Effector memory CD4-positive, alpha-beta T cell (primary cell): ENCODE data around the gene METTL25.

Source experiments
- DNase-seq, 3 donors: peaks; one replicate each; pipeline ENCODE4 v3.0.0-alpha.2; 2020
- H3K27ac ChIP-seq: 2 replicates; pipeline ENCODE4 v1.7.0; 2013; ENCODE audit warnings: mild to moderate bottlenecking, low read length, moderate library complexity; ENCODE audit not compliant: insufficient read depth, poor library complexity, severe bottlenecking
- H3K27me3 ChIP-seq: replicated peaks from 2 replicates; pipeline ENCODE4 v1.7.0; 2013; ENCODE audit warnings: mild to moderate bottlenecking, low read length; ENCODE audit not compliant: insufficient read depth, control insufficient read depth, poor library complexity, severe bottlenecking
- H3K36me3 ChIP-seq: 2 replicates; pipeline ENCODE4 v1.7.0; 2013; ENCODE audit warnings: mild to moderate bottlenecking, low read length, moderate library complexity; ENCODE audit not compliant: control insufficient read depth, insufficient read depth
- H3K4me1 ChIP-seq: 2 replicates; pipeline ENCODE4 v1.7.0; 2013; ENCODE audit warnings: low read length, mild to moderate bottlenecking; ENCODE audit not compliant: control insufficient read depth, insufficient read depth, poor library complexity, severe bottlenecking
- H3K4me3 ChIP-seq: 2 replicates; pipeline ENCODE4 v1.7.0; 2013; ENCODE audit warnings: low read length, low read depth, mild to moderate bottlenecking; ENCODE audit not compliant: insufficient read depth, poor library complexity, severe bottlenecking
- H3K9me3 ChIP-seq: 2 replicates; pipeline ENCODE4 v1.7.0; 2013; ENCODE audit warnings: mild to moderate bottlenecking, low read length, moderate library complexity; ENCODE audit not compliant: control insufficient read depth
- total RNA-seq, 3 donors: gene quantifications; one replicate each; lab custom pipeline; 2026; lab: John Stamatoyannopoulos, UW

The METTL25 gene
- total RNA-seq: 13.9 to 20.6 (median 17.8) reads per million in 3 donors

GRCh38 chr12:82358200-82359114 lies at the start of gene METTL25, which contains the start of gene CCDC59:
Gene METTL25 (plus strand): TSS chr12:82358529. CDS start chr12:82358566, 37 bp downstream.
Gene CCDC59 (minus strand): TSS chr12:82358387. CDS start chr12:82358376, 11 bp downstream.
- DNase-seq: peak; percentile 93 to 95 (median 95)
- Histone ChIP-seq H3K4me1 (peaks cover 19% of the 10 kb centered on the region), H3K4me3 (peak within 1 kb of the TSS; percentile 80), H3K27ac (peak within 1 kb of the TSS; percentile 93), H3K27me3 (no peaks in the 10 kb centered on the region), H3K9me3 (no peaks in the 10 kb centered on the region), H3K36me3 (peaks cover 25% of the 10 kb centered on the region)

GRCh38 chr12:82314406-82314892 lies 43.9 kb upstream of the METTL25 start:
- no peak overlapping the region for H3K4me3 ChIP-seq
- DNase-seq: no peak
- H3K4me1 ChIP-seq: no peaks in the 10 kb centered on the region
- H3K9me3 ChIP-seq: no peaks in the 10 kb centered on the region
- no peaks in the 10 kb centered on the region for H3K27me3 ChIP-seq
- H3K27ac ChIP-seq: no peak overlapping the region
- no peaks in the 10 kb centered on the region for H3K36me3 ChIP-seq

- H3K27ac ChIP-seq: no peak overlapping the region
- H3K4me1 ChIP-seq: no peaks in the 10 kb centered on the region
These were observed 39.1 kb upstream of the METTL25 start for GRCh38 chr12:82319276-82319675.

GRCh38 chr12:82325540-82326336 lies 32.6 kb upstream of the METTL25 start:
- H3K9me3 ChIP-seq: no peaks in the 10 kb centered on the region
- DNase-seq: no peak
- no peak overlapping the region for H3K4me3 ChIP-seq
- no peaks in the 10 kb centered on the region for H3K4me1 ChIP-seq
- H3K27me3 ChIP-seq: no peaks in the 10 kb centered on the region
- no peak overlapping the region for H3K27ac ChIP-seq
- no peaks in the 10 kb centered on the region for H3K36me3 ChIP-seq

More at GRCh38 chr12:82319276-82319675, 39.1 kb upstream of the METTL25 start:
- Histone ChIP-seq H3K36me3 (no peaks in the 10 kb centered on the region), H3K9me3 (no peaks in the 10 kb centered on the region), H3K27me3 (no peaks in the 10 kb centered on the region), H3K4me3 (no peak overlapping the region)
- DNase-seq: no peak

GRCh38 chr12:82326905-82327503 lies 31.3 kb upstream of the METTL25 start:
- Histone ChIP-seq H3K36me3 (no peaks in the 10 kb centered on the region), H3K27ac (no peak overlapping the region), H3K9me3 (no peaks in the 10 kb centered on the region), H3K4me3 (no peak overlapping the region), H3K27me3 (no peaks in the 10 kb centered on the region), H3K4me1 (no peaks in the 10 kb centered on the region)
- DNase-seq: no peak

- Histone ChIP-seq H3K4me3 (no peak overlapping the region), H3K4me1 (no peaks in the 10 kb centered on the region), H3K27me3 (no peaks in the 10 kb centered on the region), H3K27ac (no peak overlapping the region), H3K9me3 (no peaks in the 10 kb centered on the region), H3K36me3 (no peaks in the 10 kb centered on the region)
- DNase-seq: no peak
These were observed 30.5 kb upstream of the METTL25 start for GRCh38 chr12:82327861-82328260.

- H3K4me1 ChIP-seq: no peaks in the 10 kb centered on the region
- H3K9me3 ChIP-seq: no peaks in the 10 kb centered on the region
- H3K27ac ChIP-seq: no peak overlapping the region
- H3K36me3 ChIP-seq: no peaks in the 10 kb centered on the region
- DNase-seq: no peak
- H3K4me3 ChIP-seq: no peak overlapping the region
- no peaks in the 10 kb centered on the region for H3K27me3 ChIP-seq
These were observed 28.8 kb upstream of the METTL25 start for GRCh38 chr12:82329508-82329907.

GRCh38 chr12:82350161-82350560 lies 8.2 kb upstream of the METTL25 start:
- H3K4me3 ChIP-seq: no peak overlapping the region
- H3K4me1 ChIP-seq: no peaks in the 10 kb centered on the region
- no peaks in the 10 kb centered on the region for H3K27me3 ChIP-seq
- no peak overlapping the region for H3K27ac ChIP-seq
- DNase-seq: no peak
- no peaks in the 10 kb centered on the region for H3K9me3 ChIP-seq
- H3K36me3 ChIP-seq: peaks cover 24% of the 10 kb centered on the region

- H3K36me3 ChIP-seq: peaks cover 36% of the 10 kb centered on the region
- no peak for DNase-seq
These were observed 6.9 kb upstream of the METTL25 start for GRCh38 chr12:82351390-82351789.

More at GRCh38 chr12:82351390-82351789, 6.9 kb upstream of the METTL25 start:
- H3K9me3 ChIP-seq: no peaks in the 10 kb centered on the region
- no peak overlapping the region for H3K4me3 ChIP-seq
- H3K27me3 ChIP-seq: no peaks in the 10 kb centered on the region
- H3K27ac ChIP-seq: no peak overlapping the region
- no peaks in the 10 kb centered on the region for H3K4me1 ChIP-seq
